Hepatocyte (in vitro differentiated cells): ENCODE results near the gene CARS1. TPM values are rescaled to one million over a fixed set of nuclear protein-coding genes. Genes with fewer than 3 reads are reported as not detected.
A peak's percentile ranks its signal among the peaks of the same experiment; 100 is the strongest.

Experiments used
- DNase-seq: peaks from one replicate; pipeline ENCODE4 v3.0.0-alpha.2; 2016; ENCODE audit warnings: low spot score
- H2AFZ ChIP-seq: fragments of 200-600 bp; sonication (generic); 2 replicates; pipeline ENCODE4 v1.6.0; 2016; ENCODE audit warnings: antibody characterized with exemption, mild to moderate bottlenecking
- H3K27ac ChIP-seq: fragments of 200-600 bp; sonication (generic); 2 replicates; pipeline ENCODE4 v1.5.1; 2016; ENCODE audit warnings: mild to moderate bottlenecking
- H3K27me3 ChIP-seq: fragments of 200-600 bp; sonication (generic); 2 replicates; pipeline ENCODE4 v1.6.1; 2016
- H3K36me3 ChIP-seq: fragments of 200-600 bp; sonication (generic); replicated peaks from 2 replicates; pipeline ENCODE4 v1.5.1; 2016; ENCODE audit warnings: low read depth; ENCODE audit not compliant: insufficient read depth
- H3K4me1 ChIP-seq: fragments of 200-600 bp; sonication (generic); 2 replicates; pipeline ENCODE4 v1.5.1; 2016; ENCODE audit warnings: mild to moderate bottlenecking, moderate library complexity; ENCODE audit not compliant: insufficient read depth
- H3K4me2 ChIP-seq: fragments of 200-600 bp; sonication (generic); 2 replicates; pipeline ENCODE4 v1.6.0; 2016
- H3K4me3 ChIP-seq: fragments of 200-600 bp; sonication (generic); 2 replicates; pipeline ENCODE4 v1.5.1; 2016; ENCODE audit warnings: mild to moderate bottlenecking
- H3K79me2 ChIP-seq: fragments of 200-600 bp; sonication (generic); 2 replicates; pipeline ENCODE4 v1.6.0; 2017; ENCODE audit warnings: mild to moderate bottlenecking
- H3K9me2 ChIP-seq: fragments of 200-600 bp; sonication (generic); replicated peaks from 2 replicates; pipeline ENCODE4 v1.6.0; 2017; ENCODE audit warnings: mild to moderate bottlenecking; ENCODE audit not compliant: insufficient read depth
- H3K9me3 ChIP-seq: fragments of 200-600 bp; sonication (generic); 2 replicates; pipeline ENCODE4 v1.5.1; 2016; ENCODE audit warnings: low read depth, mild to moderate bottlenecking
- H4K20me1 ChIP-seq: fragments of 200-600 bp; sonication (generic); 2 replicates; pipeline ENCODE4 v1.6.0; 2016; ENCODE audit warnings: mild to moderate bottlenecking; ENCODE audit not compliant: insufficient read depth, poor library complexity, severe bottlenecking
- CTCF ChIP-seq: fragments of 200-600 bp; sonication (generic); IDR thresholded peaks from 2 replicates; pipeline ENCODE4 v1.5.1; 2016; ENCODE audit warnings: antibody characterized with exemption, mild to moderate bottlenecking; ENCODE audit not compliant: poor library complexity
- EZH2 ChIP-seq: fragments of 200-600 bp; sonication (generic); IDR thresholded peaks from 2 replicates; pipeline ENCODE4 v1.6.1; 2016; ENCODE audit warnings: antibody characterized with exemption, mild to moderate bottlenecking, borderline replicate concordance
- EZH2phosphoT487 ChIP-seq: fragments of 200-600 bp; sonication (generic); IDR thresholded peaks from one replicate; pipeline ENCODE4 v1.6.1; 2018; ENCODE audit warnings: antibody characterized with exemption, mild to moderate bottlenecking, low read depth, moderate library complexity; ENCODE audit not compliant: unreplicated experiment, severe bottlenecking
- WGBS: methylation state at CpG from one replicate; pipeline ENCODE4 v1.1.6; 2016; ENCODE audit warnings: low lambda C conversion rate; ENCODE audit errors: missing lambda C conversion rate; 5-methylcytosine and 5-hydroxymethylcytosine counted together
- polyA plus RNA-seq: library from polyadenylated mRNA; unstranded; fragments of >200 nt; fragmentation: Nextera tagmentation; extraction: Ambion mirVana; gene quantifications from 2 replicates; pipeline ENCODE4 v1.2.1, GENCODE V29; 2016
- total RNA-seq: library from RNA; depleted of rRNA; stranded (reverse); fragments of >200 nt; gene quantifications from 2 replicates; pipeline ENCODE4 v1.2.3, GENCODE V29; 2014

CARS1 gene
- total and polyA plus RNA-seq, 2 experiments from 2014 or later: 35.5 to 42.0 TPM

- no peak overlapping the region for H2AFZ ChIP-seq
- no peaks in the 10 kb centered on the region for H3K9me2 ChIP-seq
- no peaks in the 10 kb centered on the region for H3K36me3 ChIP-seq
- no peak overlapping the region for H3K4me3 ChIP-seq
- H3K9me3 ChIP-seq: no peaks in the 10 kb centered on the region
- H3K27ac ChIP-seq: no peak overlapping the region
- no peak for TF ChIP-seq EZH2phosphoT487
- TF ChIP-seq EZH2: no peak
- no peak for TF ChIP-seq CTCF
- H3K27me3 ChIP-seq: no peaks in the 10 kb centered on the region
- peaks cover 13% of the 10 kb centered on the region for H3K4me1 ChIP-seq
- H4K20me1 ChIP-seq: peaks cover 19% of the 10 kb centered on the region
- no peak for DNase-seq
- no peak overlapping the region for H3K4me2 ChIP-seq
- 89% methylated on average over 4 of the region's 4 CpGs for WGBS
- H3K79me2 ChIP-seq: peaks cover 24% of the 10 kb centered on the region
These were observed 62.9 kb downstream of the CARS1 start for GRCh38 chr11:2994336-2994730.

- Histone ChIP-seq H3K4me1 (peaks cover 25% of the 10 kb centered on the region), H3K36me3 (no peaks in the 10 kb centered on the region), H3K27ac (no peak overlapping the region), H3K9me3 (no peaks in the 10 kb centered on the region), H3K27me3 (no peaks in the 10 kb centered on the region), H4K20me1 (peaks cover 33% of the 10 kb centered on the region), H3K9me2 (no peaks in the 10 kb centered on the region), H3K4me2 (peak overlapping the region; percentile 84), H3K4me3 (peak overlapping the region; percentile 48), H2AFZ (peak overlapping the region; percentile 66), H3K79me2 (peaks cover 37% of the 10 kb centered on the region)
- DNase-seq: no peak
- TF ChIP-seq CTCF: no peak
- no peak for TF ChIP-seq EZH2
- no peak for TF ChIP-seq EZH2phosphoT487
- WGBS: 32% methylated on average over 7 of the region's 7 CpGs
These were observed 64.3 kb downstream of the CARS1 start for GRCh38 chr11:2992997-2993325.

DNA sequence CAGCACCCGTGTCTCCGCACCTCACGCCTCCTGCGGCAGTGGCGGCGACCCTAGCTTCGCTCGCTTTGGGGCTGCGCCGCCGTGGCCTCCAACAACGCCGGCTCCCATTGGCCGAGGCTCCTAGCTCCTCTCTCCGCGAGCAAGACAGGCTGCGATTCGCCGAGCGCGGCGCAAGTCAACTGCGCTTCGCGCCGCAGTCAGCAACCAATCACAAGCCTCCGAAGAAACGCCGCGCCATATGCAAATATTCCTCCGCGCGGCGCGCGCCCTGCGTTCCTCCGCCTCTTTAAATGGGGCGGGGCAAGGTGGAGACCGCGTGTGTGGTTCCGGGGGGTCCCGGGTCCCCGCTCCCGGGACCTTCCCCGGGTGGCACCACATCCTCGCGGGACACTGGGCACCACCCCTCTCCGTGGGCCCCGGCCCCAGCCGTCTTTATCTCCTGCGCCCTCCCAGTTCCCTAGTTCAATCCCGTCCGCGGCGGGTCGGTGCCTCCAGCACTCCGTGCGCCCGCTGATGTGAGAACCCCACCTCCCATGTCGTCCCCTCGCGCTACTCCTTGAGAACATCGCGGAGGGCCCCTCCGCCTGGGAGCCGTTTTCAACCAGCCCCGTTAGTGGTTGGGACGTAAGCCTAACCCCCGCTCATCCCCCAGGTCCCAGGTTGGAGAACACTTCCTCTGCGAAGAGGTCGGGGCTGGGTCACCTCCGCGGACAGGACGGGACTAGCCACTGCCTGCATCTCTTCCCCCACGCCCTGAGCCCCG lies 64.8 kb downstream of the CARS1 start, which contains the start of gene NAP1L4:
Gene NAP1L4, minus strand, starts transcription at position 96 of the 763 bp plus-strand sequence. CDS start 13,109 bp downstream, outside the sequence.
- Histone ChIP-seq H2AFZ (peak within 1 kb of the TSS; percentile 66), H3K27ac (peak within 1 kb of the TSS; percentile 99), H3K36me3 (no peaks in the 10 kb centered on the region), H3K27me3 (no peaks in the 10 kb centered on the region), H3K9me3 (no peaks in the 10 kb centered on the region), H4K20me1 (peaks cover 38% of the 10 kb centered on the region), H3K4me3 (peak within 1 kb of the TSS; percentile 77), H3K4me2 (peak within 1 kb of the TSS; percentile 90), H3K4me1 (peaks cover 28% of the 10 kb centered on the region), H3K9me2 (no peaks in the 10 kb centered on the region), H3K79me2 (peaks cover 43% of the 10 kb centered on the region)
- no peak for TF ChIP-seq CTCF
- no peak for TF ChIP-seq EZH2phosphoT487
- TF ChIP-seq EZH2: no peak
- WGBS: under 1% methylated on average over 72 of the region's 77 CpGs
- DNase-seq: peak; percentile 98
